Caco-2 (cell line): Measurements from ENCODE around the gene PROKR2. TPM values are rescaled to one million over a fixed set of nuclear protein-coding genes. Genes with fewer than 3 reads are reported as not detected.

Experiments used
- BruUV-seq: library from RNA; stranded (reverse); fragments of 400-500 nt; replicated peaks from 2 replicates; lab custom pipeline; 2021; lab: Mats Ljungman, UMichigan
- CTCF ChIA-PET: fragments of 300-600 bp; sonication (Branson Sonifier 250); formaldehyde crosslinking; loops from one replicate; lab custom pipeline; 2022; ENCODE audit warnings: antibody characterized with exemption; lab: Charles Lee
- POLR2A ChIA-PET: fragments of 300-600 bp; sonication (Branson Sonifier 250); formaldehyde crosslinking; loops from one replicate; lab custom pipeline; 2022; ENCODE audit warnings: antibody characterized with exemption; lab: Charles Lee
- DNase-seq, 2 experiments: peaks; one replicate each; pipeline versions ENCODE4 v3.0.0 to v3.0.0-alpha.2; 2020 to 2022
- H3K27me3 ChIP-seq: replicated peaks from 2 replicates; pipeline ENCODE4 v1.6.0; 2011; ENCODE audit warnings: low read length; ENCODE audit not compliant: control insufficient read depth, insufficient read depth
- H3K36me3 ChIP-seq: 2 replicates; pipeline ENCODE4 v1.5.1; 2011; ENCODE audit warnings: low read length; ENCODE audit not compliant: control insufficient read depth, insufficient read depth
- H3K4me1 ChIP-seq: fragments of 250-450 bp; sonication (Bioruptor Pico); 2 replicates; pipeline ENCODE4 v1.5.1; 2020; ENCODE audit warnings: mild to moderate bottlenecking
- H3K4me3 ChIP-seq: 2 replicates; pipeline ENCODE4 v1.5.1; 2011; ENCODE audit warnings: low read depth, mild to moderate bottlenecking, control low read depth, low read length
- H3K9me3 ChIP-seq: fragments of 250-450 bp; sonication (Bioruptor Pico); 2 replicates; pipeline ENCODE4 v1.5.1; 2020; ENCODE audit warnings: mild to moderate bottlenecking, moderate library complexity
- H3K27ac Mint-ChIP-seq: one replicate; pipeline ENCODE4 v1.8.0; 2022; ENCODE audit warnings: mixed read lengths; ENCODE audit not compliant: unreplicated experiment
- H3K27me3 Mint-ChIP-seq: one replicate; pipeline ENCODE4 v1.8.0; 2022; ENCODE audit warnings: mixed read lengths; ENCODE audit not compliant: insufficient read depth, unreplicated experiment
- H3K36me3 Mint-ChIP-seq: one replicate; pipeline ENCODE4 v1.8.0; 2022; ENCODE audit warnings: mild to moderate bottlenecking, mixed read lengths; ENCODE audit not compliant: insufficient read depth, unreplicated experiment
- H3K4me1 Mint-ChIP-seq: one replicate; pipeline ENCODE4 v1.8.0; 2022; ENCODE audit warnings: low read depth, mixed read lengths; ENCODE audit not compliant: unreplicated experiment
- H3K4me3 Mint-ChIP-seq: one replicate; pipeline ENCODE4 v1.8.0; 2022; ENCODE audit warnings: mild to moderate bottlenecking, moderate library complexity, mixed read lengths; ENCODE audit not compliant: unreplicated experiment
- H3K9me3 Mint-ChIP-seq: one replicate; pipeline ENCODE4 v1.8.0; 2022; ENCODE audit warnings: mixed read lengths; ENCODE audit not compliant: unreplicated experiment
- intact Hi-C: fragments of 100-400 bp; cut with micrococcal nuclease; formaldehyde crosslinking; loops from one replicate; pipeline ENCODE4 v1.10.0; 2022; ENCODE audit not compliant: unreplicated experiment
- total RNA-seq: library from RNA; stranded (reverse); gene quantifications from 2 replicates; pipeline ENCODE4 v1.2.3, GENCODE V29; 2022
- TF ChIP-seq, protein P1 (sequence below), 2 experiments: fragments of 200-600 bp in 1 of 2; IDR thresholded peaks; 1 replicate in 1 of 2; 2 replicates in 1 of 2; pipeline versions ENCODE4 v1.5.1 to v1.8.0; 2011 to 2022; ENCODE audit warnings: antibody characterized with exemption in 1 of 2, control low read depth in 1 of 2, inconsistent platforms in 1 of 2, low read depth in 1 of 2, low read length in 1 of 2, mild to moderate bottlenecking in 1 of 2, moderate library complexity in 1 of 2; ENCODE audit not compliant: insufficient read depth in 1 of 2, severe bottlenecking in 1 of 2, unreplicated experiment in 1 of 2

PROKR2 gene
- total RNA-seq, 1 experiment from 2014 or later = not detected

DNA sequence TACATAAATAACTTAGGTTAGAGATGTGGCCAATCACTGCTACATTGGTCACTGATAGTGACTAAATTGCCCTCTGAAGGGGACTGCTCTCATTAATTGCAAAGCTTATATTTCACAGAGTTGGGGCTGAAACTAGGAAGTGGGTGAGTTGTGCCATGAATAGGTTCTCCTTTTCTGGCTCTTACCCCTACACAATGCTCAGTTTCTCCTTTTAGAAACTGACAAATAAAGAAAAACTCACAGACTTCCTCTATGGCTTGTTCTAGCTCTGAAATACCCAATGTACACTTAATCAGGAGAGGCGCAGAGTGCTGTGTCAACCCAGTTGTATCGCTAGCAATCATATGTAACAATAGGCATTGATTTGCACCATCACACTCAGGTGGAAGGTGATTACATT is 41.2 kb upstream of the PROKR2 start:
- no peaks in the 10 kb centered on the region for H3K36me3 ChIP-seq
- intact Hi-C loops = no loop called here
- Mint-ChIP-seq H3K4me3 (no peak overlapping the region), H3K36me3 (no peaks in the 10 kb centered on the region), H3K27me3 (no peaks in the 10 kb centered on the region), H3K9me3 (no peaks in the 10 kb centered on the region), H3K4me1 (peaks cover 6% of the 10 kb centered on the region), H3K27ac (no peak overlapping the region)
- no TSS peak for BruUV-seq
- 0 out of 2 replicates have a peak, but pooled peaks cover 4% of the 10 kb centered on the region for H3K9me3 ChIP-seq
- DNase-seq = no peak
- TF ChIP-seq, protein P1, sequence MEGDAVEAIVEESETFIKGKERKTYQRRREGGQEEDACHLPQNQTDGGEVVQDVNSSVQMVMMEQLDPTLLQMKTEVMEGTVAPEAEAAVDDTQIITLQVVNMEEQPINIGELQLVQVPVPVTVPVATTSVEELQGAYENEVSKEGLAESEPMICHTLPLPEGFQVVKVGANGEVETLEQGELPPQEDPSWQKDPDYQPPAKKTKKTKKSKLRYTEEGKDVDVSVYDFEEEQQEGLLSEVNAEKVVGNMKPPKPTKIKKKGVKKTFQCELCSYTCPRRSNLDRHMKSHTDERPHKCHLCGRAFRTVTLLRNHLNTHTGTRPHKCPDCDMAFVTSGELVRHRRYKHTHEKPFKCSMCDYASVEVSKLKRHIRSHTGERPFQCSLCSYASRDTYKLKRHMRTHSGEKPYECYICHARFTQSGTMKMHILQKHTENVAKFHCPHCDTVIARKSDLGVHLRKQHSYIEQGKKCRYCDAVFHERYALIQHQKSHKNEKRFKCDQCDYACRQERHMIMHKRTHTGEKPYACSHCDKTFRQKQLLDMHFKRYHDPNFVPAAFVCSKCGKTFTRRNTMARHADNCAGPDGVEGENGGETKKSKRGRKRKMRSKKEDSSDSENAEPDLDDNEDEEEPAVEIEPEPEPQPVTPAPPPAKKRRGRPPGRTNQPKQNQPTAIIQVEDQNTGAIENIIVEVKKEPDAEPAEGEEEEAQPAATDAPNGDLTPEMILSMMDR (IDR thresholded peaks at IDR 0.05; ENCODE audit: insufficient read depth in 1 of 2, low read depth in 1 of 2, low read length in 1 of 2, severe bottlenecking in 1 of 2, unreplicated experiment in 1 of 2) = no peak
- H3K4me1 ChIP-seq = peaks cover 15% of the 10 kb centered on the region
- ChIA-PET POLR2A (no interaction called here), CTCF (no interaction called here)
- H3K4me3 ChIP-seq = no peak overlapping the region
- no peaks in the 10 kb centered on the region for H3K27me3 ChIP-seq

DNA sequence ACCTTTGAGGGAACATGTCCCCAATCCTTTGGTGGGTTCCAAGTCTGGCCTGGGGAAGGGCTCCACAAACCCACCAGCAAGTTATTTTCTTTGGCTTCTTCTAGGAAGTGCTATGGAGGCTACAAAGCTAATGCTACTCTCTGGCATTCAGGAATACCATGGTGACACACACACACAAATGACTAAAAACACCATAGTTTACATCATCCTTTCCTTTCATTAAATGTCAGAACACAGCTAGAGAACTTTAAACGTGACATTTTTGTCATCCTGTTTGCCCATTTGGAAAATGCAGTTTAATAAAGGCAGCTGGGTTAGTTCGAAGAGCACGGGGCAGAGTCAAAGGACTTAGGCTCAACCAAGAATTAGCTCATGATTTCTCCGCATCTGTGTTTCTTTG is 40.2 kb upstream of the PROKR2 start:
- no peaks in the 10 kb centered on the region for H3K36me3 ChIP-seq
- no peak overlapping the region for H3K4me3 ChIP-seq
- no peaks in the 10 kb centered on the region for H3K27me3 ChIP-seq
- Mint-ChIP-seq H3K9me3 (no peaks in the 10 kb centered on the region), H3K4me1 (peaks cover 6% of the 10 kb centered on the region), H3K27ac (no peak overlapping the region), H3K4me3 (no peak overlapping the region), H3K36me3 (no peaks in the 10 kb centered on the region), H3K27me3 (no peaks in the 10 kb centered on the region)
- TF ChIP-seq, protein P1 (IDR thresholded peaks at IDR 0.05; ENCODE audit: insufficient read depth in 1 of 2, low read depth in 1 of 2, low read length in 1 of 2, severe bottlenecking in 1 of 2, unreplicated experiment in 1 of 2) = no peak
- no peak for DNase-seq
- BruUV-seq = no TSS peak
- intact Hi-C loops = no loop called here
- ChIA-PET POLR2A (no interaction called here), CTCF (no interaction called here)
- 0 out of 2 replicates have a peak, but pooled peaks cover 4% of the 10 kb centered on the region for H3K9me3 ChIP-seq
- H3K4me1 ChIP-seq = peaks cover 15% of the 10 kb centered on the region

DNA sequence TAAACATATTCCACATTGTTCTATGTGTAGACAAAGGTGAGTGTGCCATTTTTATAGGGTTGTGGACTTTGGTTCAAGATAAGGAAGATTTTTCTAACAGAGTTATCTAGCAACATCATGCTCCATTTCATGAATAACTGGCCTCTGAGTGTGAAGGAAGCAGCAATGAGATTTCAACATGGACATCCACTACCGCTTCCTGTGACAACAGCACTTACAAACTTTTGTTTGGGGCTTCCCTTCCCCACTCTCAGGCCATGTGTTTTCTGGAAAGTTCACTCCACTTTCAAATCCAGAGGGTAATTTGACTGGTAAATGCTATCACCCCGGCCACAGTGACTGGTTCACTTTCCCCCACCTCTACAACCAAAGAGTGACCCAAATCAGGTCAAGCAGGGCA is 38.1 kb upstream of the PROKR2 start:
- H3K4me3 ChIP-seq = no peak overlapping the region
- no peaks in the 10 kb centered on the region for H3K36me3 Mint-ChIP-seq
- BruUV-seq = no TSS peak
- H3K4me1 ChIP-seq = peaks cover 15% of the 10 kb centered on the region
- POLR2A ChIA-PET = no interaction called here
- H3K36me3 ChIP-seq = no peaks in the 10 kb centered on the region
- no peaks in the 10 kb centered on the region for H3K9me3 Mint-ChIP-seq
- H3K4me1 Mint-ChIP-seq = peaks cover 6% of the 10 kb centered on the region
- H3K27me3 Mint-ChIP-seq = no peaks in the 10 kb centered on the region
- H3K9me3 ChIP-seq = 0 out of 2 replicates have a peak, but pooled peaks cover 4% of the 10 kb centered on the region
- intact Hi-C loops = no loop called here
- H3K27ac Mint-ChIP-seq = peak overlapping the region; percentile 36
- H3K4me3 Mint-ChIP-seq = no peak overlapping the region
- CTCF ChIA-PET = no interaction called here
- H3K27me3 ChIP-seq = no peaks in the 10 kb centered on the region
- DNase-seq = peak in 1 of 2 experiments; percentile 11
- TF ChIP-seq, protein P1 (IDR thresholded peaks at IDR 0.05; ENCODE audit: insufficient read depth in 1 of 2, low read depth in 1 of 2, low read length in 1 of 2, severe bottlenecking in 1 of 2, unreplicated experiment in 1 of 2) = no peak
